Measurements from ENCODE around the gene HTR4.

The HTR4 gene

DNA sequence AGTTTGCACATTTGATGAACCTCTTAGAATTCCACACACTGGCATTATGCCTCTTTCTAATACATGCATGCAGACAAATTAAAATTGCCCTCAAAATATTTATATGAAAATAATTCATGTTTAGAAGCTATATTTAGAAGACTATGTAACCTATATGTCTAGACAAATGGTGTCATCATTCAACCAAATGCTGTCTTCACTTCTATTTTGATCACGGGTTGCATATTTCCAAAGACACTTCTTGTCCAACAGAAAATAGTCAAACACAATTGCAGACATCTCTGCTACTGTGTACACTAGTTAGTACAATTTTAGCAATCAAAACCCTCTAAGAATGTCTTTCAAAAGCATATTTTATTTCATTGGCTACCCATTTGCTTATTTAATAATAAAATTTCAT, 156.6 kb downstream of the HTR4 start:
- H4K91ac ChIP-seq (ENCODE audit: low read depth, low read length, poor library complexity): no peak overlapping the region
- H4K8ac ChIP-seq (ENCODE audit: low read depth, low read length): no peak overlapping the region
- no peak overlapping the region for H2BK12ac ChIP-seq (ENCODE audit: low read length)
- no peak overlapping the region for H2AK5ac ChIP-seq (ENCODE audit: low read depth, low read length)
- no peaks in the 10 kb centered on the region for H3K4me1 ChIP-seq (ENCODE audit: control insufficient read depth in 2 of 2, insufficient read depth in 1 of 2, low read depth in 1 of 2, low read length in 2 of 2)
- H3K23ac ChIP-seq (ENCODE audit: low read depth, low read length, poor library complexity): no peak overlapping the region
- no peak for DNase-seq (ENCODE audit: low spot score)
- peaks cover 0 to 11% (median 0%) of the 10 kb centered on the region in 3 experiments for H3K27me3 ChIP-seq (ENCODE audit: control insufficient read depth in 3 of 3, insufficient read depth in 3 of 3, low read depth in 1 of 3, low read length in 3 of 3)
- H3K27ac ChIP-seq (replicated peaks; ENCODE audit: low read length): no peak overlapping the region
- no peak overlapping the region for H2BK5ac ChIP-seq (ENCODE audit: low read length)
- no peak overlapping the region for H3K4ac ChIP-seq (ENCODE audit: low read length)
- no peak overlapping the region for H3K14ac ChIP-seq (ENCODE audit: low read length)
- no peaks in the 10 kb centered on the region for H3K79me1 ChIP-seq (ENCODE audit: low read depth, low read length)
- no peak overlapping the region for H3K18ac ChIP-seq (ENCODE audit: low read length)
- no peaks in the 10 kb centered on the region for H3K36me3 ChIP-seq (replicated peaks in 1 of 2; ENCODE audit: control insufficient read depth in 2 of 2, insufficient read depth in 2 of 2, low read length in 2 of 2)
- H3K9me3 ChIP-seq (replicated peaks in 1 of 2; ENCODE audit: control insufficient read depth in 2 of 2, insufficient read depth in 1 of 2, low read depth in 1 of 2, low read length in 2 of 2): no peaks in the 10 kb centered on the region
- no peak overlapping the region for H2BK120ac ChIP-seq (ENCODE audit: low read depth, low read length)
- no peak overlapping the region for H3K4me3 ChIP-seq (ENCODE audit: low read length in 2 of 2)
- no peak overlapping the region for H3K4me2 ChIP-seq (ENCODE audit: insufficient read depth, low read length, poor library complexity, severe bottlenecking)
- no CpG with 5 or more reads among the region's 1 CpG for WGBS, 2 donors (ENCODE audit: extremely low coverage in 2 of 2, insufficient read length in 2 of 2, insufficient replicate concordance in 1 of 2)
- H2AFZ ChIP-seq (ENCODE audit: low read length): no peak overlapping the region
- H2BK15ac ChIP-seq (ENCODE audit: low read length): no peak overlapping the region
- no peak overlapping the region for H3K9ac ChIP-seq (ENCODE audit: low read depth, low read length, poor library complexity)

DNA sequence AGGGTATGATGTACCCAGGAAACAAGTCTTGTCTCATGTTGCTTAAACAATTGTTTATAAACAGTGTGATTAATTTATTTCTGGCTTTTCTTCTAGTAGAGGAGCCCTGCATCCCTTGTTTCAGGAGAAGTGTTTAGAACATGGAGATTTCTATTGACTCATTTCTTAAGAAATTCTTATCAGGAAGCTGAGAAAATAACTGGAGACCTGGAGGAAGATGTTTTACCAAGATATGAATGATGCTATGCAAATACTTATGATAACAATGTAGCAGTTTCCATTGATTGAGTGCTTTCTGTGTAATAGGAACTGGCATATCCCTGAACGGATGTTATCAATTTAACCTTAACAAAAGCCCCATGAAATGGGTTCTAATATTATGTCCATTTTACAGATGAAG, 162.0 kb downstream of the HTR4 start:
- H3K14ac ChIP-seq (ENCODE audit: low read length): no peak overlapping the region
- no peak for DNase-seq (ENCODE audit: low spot score)

DNA sequence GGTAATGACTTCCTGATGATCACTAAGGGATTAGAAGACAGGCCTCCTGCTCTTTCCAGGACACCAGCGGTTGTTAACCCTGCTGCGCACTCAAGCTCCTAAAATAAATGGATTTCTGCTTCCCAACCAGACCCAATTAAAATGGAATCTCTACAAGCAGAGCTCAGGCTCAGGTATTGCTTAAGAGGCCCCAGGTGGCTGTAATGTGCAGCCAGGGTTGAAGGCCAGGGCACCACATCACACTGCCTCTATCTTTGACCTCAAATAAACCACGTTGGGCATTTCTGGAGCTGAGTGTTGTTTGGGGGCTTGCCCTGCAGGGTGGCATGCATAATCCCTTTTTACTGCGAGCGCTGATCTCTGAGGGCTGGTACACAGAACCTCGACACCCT, 162.5 kb downstream of the HTR4 start:
- no peak overlapping the region for H2AFZ ChIP-seq (ENCODE audit: low read length)
- H3K4ac ChIP-seq (ENCODE audit: low read length): no peak overlapping the region
- no peaks in the 10 kb centered on the region for H3K36me3 ChIP-seq (replicated peaks in 1 of 2; ENCODE audit: control insufficient read depth in 2 of 2, insufficient read depth in 2 of 2, low read length in 2 of 2)
- no peak overlapping the region for H3K23ac ChIP-seq (ENCODE audit: low read depth, low read length, poor library complexity)
- no peak for DNase-seq (ENCODE audit: low spot score)
- H3K18ac ChIP-seq (ENCODE audit: low read length): no peak overlapping the region
- H3K27ac ChIP-seq (replicated peaks; ENCODE audit: low read length): no peak overlapping the region
- H3K9me3 ChIP-seq (replicated peaks in 1 of 2; ENCODE audit: control insufficient read depth in 2 of 2, insufficient read depth in 1 of 2, low read depth in 1 of 2, low read length in 2 of 2): no peaks in the 10 kb centered on the region
- no peaks in the 10 kb centered on the region for H3K79me1 ChIP-seq (ENCODE audit: low read depth, low read length)
- H2BK12ac ChIP-seq (ENCODE audit: low read length): no peak overlapping the region
- no peak overlapping the region for H3K9ac ChIP-seq (ENCODE audit: low read depth, low read length, poor library complexity)
- H3K4me1 ChIP-seq (ENCODE audit: control insufficient read depth in 2 of 2, insufficient read depth in 1 of 2, low read depth in 1 of 2, low read length in 2 of 2): no peaks in the 10 kb centered on the region
- no peak overlapping the region for H3K14ac ChIP-seq (ENCODE audit: low read length)
- H2BK15ac ChIP-seq (ENCODE audit: low read length): no peak overlapping the region
- H3K4me3 ChIP-seq (ENCODE audit: low read length in 2 of 2): no peak overlapping the region
- no peak overlapping the region for H4K91ac ChIP-seq (ENCODE audit: low read depth, low read length, poor library complexity)
- H2AK5ac ChIP-seq (ENCODE audit: low read depth, low read length): no peak overlapping the region
- H2BK120ac ChIP-seq (ENCODE audit: low read depth, low read length): no peak overlapping the region
- no CpG with 5 or more reads among the region's 6 CpGs for WGBS, 2 donors (ENCODE audit: extremely low coverage in 2 of 2, insufficient read length in 2 of 2, insufficient replicate concordance in 1 of 2)
- peaks cover 0 to 17% (median 0%) of the 10 kb centered on the region in 3 experiments for H3K27me3 ChIP-seq (ENCODE audit: control insufficient read depth in 3 of 3, insufficient read depth in 3 of 3, low read depth in 1 of 3, low read length in 3 of 3)
- H3K4me2 ChIP-seq (ENCODE audit: insufficient read depth, low read length, poor library complexity, severe bottlenecking): no peak overlapping the region
- no peak overlapping the region for H2BK5ac ChIP-seq (ENCODE audit: low read length)
- H4K8ac ChIP-seq (ENCODE audit: low read depth, low read length): no peak overlapping the region

More for the DNA sequence above, 162.0 kb downstream of the HTR4 start:
- H3K9me3 ChIP-seq (replicated peaks in 1 of 2; ENCODE audit: control insufficient read depth in 2 of 2, insufficient read depth in 1 of 2, low read depth in 1 of 2, low read length in 2 of 2): no peaks in the 10 kb centered on the region
- peaks cover 0 to 16% (median 0%) of the 10 kb centered on the region in 3 experiments for H3K27me3 ChIP-seq (ENCODE audit: control insufficient read depth in 3 of 3, insufficient read depth in 3 of 3, low read depth in 1 of 3, low read length in 3 of 3)
- H2BK120ac ChIP-seq (ENCODE audit: low read depth, low read length): no peak overlapping the region
- H3K9ac ChIP-seq (ENCODE audit: low read depth, low read length, poor library complexity): no peak overlapping the region
- H2AFZ ChIP-seq (ENCODE audit: low read length): no peak overlapping the region
- no peak overlapping the region for H3K18ac ChIP-seq (ENCODE audit: low read length)
- H3K4me3 ChIP-seq (ENCODE audit: low read length in 2 of 2): no peak overlapping the region
- no peak overlapping the region for H2BK5ac ChIP-seq (ENCODE audit: low read length)
- no peak overlapping the region for H3K4ac ChIP-seq (ENCODE audit: low read length)
- H3K4me2 ChIP-seq (ENCODE audit: insufficient read depth, low read length, poor library complexity, severe bottlenecking): no peak overlapping the region
- H3K36me3 ChIP-seq (replicated peaks in 1 of 2; ENCODE audit: control insufficient read depth in 2 of 2, insufficient read depth in 2 of 2, low read length in 2 of 2): no peaks in the 10 kb centered on the region
- no CpG with 5 or more reads among the region's 1 CpG for WGBS, 2 donors (ENCODE audit: extremely low coverage in 2 of 2, insufficient read length in 2 of 2, insufficient replicate concordance in 1 of 2)
- no peak overlapping the region for H4K8ac ChIP-seq (ENCODE audit: low read depth, low read length)
- H3K23ac ChIP-seq (ENCODE audit: low read depth, low read length, poor library complexity): no peak overlapping the region
- no peak overlapping the region for H4K91ac ChIP-seq (ENCODE audit: low read depth, low read length, poor library complexity)
- no peak overlapping the region for H2BK15ac ChIP-seq (ENCODE audit: low read length)
- H2AK5ac ChIP-seq (ENCODE audit: low read depth, low read length): no peak overlapping the region
- no peaks in the 10 kb centered on the region for H3K4me1 ChIP-seq (ENCODE audit: control insufficient read depth in 2 of 2, insufficient read depth in 1 of 2, low read depth in 1 of 2, low read length in 2 of 2)
- no peak overlapping the region for H3K27ac ChIP-seq (replicated peaks; ENCODE audit: low read length)
- H3K79me1 ChIP-seq (ENCODE audit: low read depth, low read length): no peaks in the 10 kb centered on the region
- no peak overlapping the region for H2BK12ac ChIP-seq (ENCODE audit: low read length)

DNA sequence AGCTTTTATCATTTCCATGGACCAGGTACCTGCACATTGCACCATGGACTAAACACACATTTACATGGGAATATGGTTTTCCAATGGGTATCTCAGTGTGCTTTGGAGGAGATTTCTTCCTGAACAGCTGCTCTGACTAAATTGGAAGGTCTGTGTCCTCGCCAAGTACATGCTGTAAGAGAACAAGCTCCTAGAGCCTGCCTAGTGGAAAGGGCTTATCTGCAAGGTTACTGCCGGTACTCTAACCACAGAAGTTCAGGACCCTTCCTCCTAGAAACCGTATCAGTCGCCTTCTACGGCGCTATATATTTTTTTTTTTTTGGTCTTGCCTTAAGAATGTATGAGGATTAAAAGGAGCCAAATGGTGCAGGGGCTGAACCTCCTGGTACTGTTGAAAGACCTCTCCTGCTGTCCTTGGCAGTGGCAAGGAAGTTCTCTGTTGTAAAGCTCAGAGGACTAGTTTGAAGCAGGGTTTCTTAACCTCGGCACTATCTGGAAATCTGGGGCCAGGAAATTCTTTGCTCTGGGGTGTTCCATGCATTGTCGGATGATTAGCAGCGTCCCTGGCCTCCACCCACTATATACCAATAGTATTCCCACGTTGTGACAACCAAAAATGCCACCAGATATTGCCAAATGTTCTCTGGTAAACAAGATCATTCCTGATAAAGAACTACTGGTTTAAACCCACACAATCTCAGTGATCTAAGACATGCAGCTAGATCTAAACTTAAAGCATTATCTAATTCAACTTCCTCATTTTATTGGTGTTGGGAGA, 163.1 kb downstream of the HTR4 start:
- WGBS, 2 donors (ENCODE audit: extremely low coverage in 2 of 2, insufficient read length in 2 of 2, insufficient replicate concordance in 1 of 2): no CpG with 5 or more reads among the region's 10 CpGs

More for the DNA sequence above, 163.1 kb downstream of the HTR4 start:
- no peak overlapping the region for H3K4me2 ChIP-seq (ENCODE audit: insufficient read depth, low read length, poor library complexity, severe bottlenecking)
- H4K91ac ChIP-seq (ENCODE audit: low read depth, low read length, poor library complexity): no peak overlapping the region
- H2AK5ac ChIP-seq (ENCODE audit: low read depth, low read length): no peak overlapping the region
- no peak overlapping the region for H2BK5ac ChIP-seq (ENCODE audit: low read length)
- no peak overlapping the region for H2BK120ac ChIP-seq (ENCODE audit: low read depth, low read length)
- no peaks in the 10 kb centered on the region for H3K9me3 ChIP-seq (replicated peaks in 1 of 2; ENCODE audit: control insufficient read depth in 2 of 2, insufficient read depth in 1 of 2, low read depth in 1 of 2, low read length in 2 of 2)
- no peak overlapping the region for H3K14ac ChIP-seq (ENCODE audit: low read length)
- H3K4me1 ChIP-seq (ENCODE audit: control insufficient read depth in 2 of 2, insufficient read depth in 1 of 2, low read depth in 1 of 2, low read length in 2 of 2): no peaks in the 10 kb centered on the region
- no peak overlapping the region for H2BK15ac ChIP-seq (ENCODE audit: low read length)
- DNase-seq (ENCODE audit: low spot score): no peak
- no peak overlapping the region for H2BK12ac ChIP-seq (ENCODE audit: low read length)
- no peak overlapping the region for H3K4ac ChIP-seq (ENCODE audit: low read length)
- no peak overlapping the region for H3K9ac ChIP-seq (ENCODE audit: low read depth, low read length, poor library complexity)
- H2AFZ ChIP-seq (ENCODE audit: low read length): no peak overlapping the region
- H3K27ac ChIP-seq (replicated peaks; ENCODE audit: low read length): no peak overlapping the region
- H3K36me3 ChIP-seq (replicated peaks in 1 of 2; ENCODE audit: control insufficient read depth in 2 of 2, insufficient read depth in 2 of 2, low read length in 2 of 2): no peaks in the 10 kb centered on the region
- no peak overlapping the region for H3K18ac ChIP-seq (ENCODE audit: low read length)
- no peak overlapping the region for H4K8ac ChIP-seq (ENCODE audit: low read depth, low read length)
- H3K4me3 ChIP-seq (ENCODE audit: low read length in 2 of 2): no peak overlapping the region
- H3K23ac ChIP-seq (ENCODE audit: low read depth, low read length, poor library complexity): no peak overlapping the region
- no peaks in the 10 kb centered on the region for H3K79me1 ChIP-seq (ENCODE audit: low read depth, low read length)
- H3K27me3 ChIP-seq (ENCODE audit: control insufficient read depth in 3 of 3, insufficient read depth in 3 of 3, low read depth in 1 of 3, low read length in 3 of 3): peaks cover 0 to 13% (median 0%) of the 10 kb centered on the region in 3 experiments
